B cell (primary cell): ENCODE data around the gene KDELR1. TPM values are rescaled to one million over a fixed set of nuclear protein-coding genes. Genes with fewer than 3 reads are reported as not detected.

Experiments
- ATAC-seq: fragments of 200-7000 bp; cut with Tn5 transposase; one replicate; pipeline ENCODE4 v1.10.0; 2021; ENCODE audit warnings: low read depth, mild to moderate bottlenecking, moderate number of reproducible peaks, moderate library complexity
- CTCF ChIA-PET: fragments of 350-600 bp; sonication (Branson Sonifier 250); formaldehyde crosslinking; loops from one replicate; lab custom pipeline; 2021; ENCODE audit warnings: antibody characterized with exemption, inconsistent platforms; lab: Charles Lee
- POLR2A ChIA-PET: fragments of 350-600 bp; sonication (Branson Sonifier 250); formaldehyde crosslinking; loops from one replicate; lab custom pipeline; 2021; ENCODE audit warnings: antibody characterized with exemption; lab: Charles Lee
- DNase-seq: peaks from one replicate; pipeline ENCODE4 v3.0.0; 2013
- H2AFZ ChIP-seq: 2 replicates; pipeline ENCODE4 v1.6.1; 2012; ENCODE audit warnings: mild to moderate bottlenecking, low read depth, low read length; ENCODE audit not compliant: insufficient read depth, poor library complexity, severe bottlenecking
- H3K27ac ChIP-seq, 2 donors: 1 replicate in 1 of 2; 2 replicates in 1 of 2; pipeline ENCODE4 v1.5.1; 2012 to 2013; ENCODE audit warnings: low read length in 2 of 2, mild to moderate bottlenecking in 2 of 2, moderate library complexity in 1 of 2
- H3K27me3 ChIP-seq, 4 experiments: fragments of 200-600 bp in 1 of 4; sonication (generic) in 1 of 4; replicated peaks in 1 of 4; 1 replicate in 2 of 4; 2 replicates in 2 of 4; pipeline versions ENCODE4 v1.6.1 to v1.7.0; 2013 to 2016; ENCODE audit warnings: low read length in 3 of 4, mild to moderate bottlenecking in 2 of 4, mixed read lengths in 1 of 4, moderate library complexity in 1 of 4; ENCODE audit not compliant: insufficient read depth in 4 of 4, control insufficient read depth in 3 of 4; ENCODE audit errors: control extremely low read depth in 1 of 4
- H3K36me3 ChIP-seq, 2 experiments: replicated peaks in 1 of 2; 1 replicate in 1 of 2; 2 replicates in 1 of 2; pipeline versions ENCODE4 v1.6.1 to v1.7.1; 2013; ENCODE audit warnings: low read length in 1 of 2; ENCODE audit not compliant: insufficient read depth in 2 of 2, control insufficient read depth in 1 of 2; ENCODE audit errors: control extremely low read depth in 1 of 2, extremely low read depth in 1 of 2
- H3K4me1 ChIP-seq, 2 donors: fragments of 200-600 bp in 1 of 2; sonication (generic) in 1 of 2; 1 replicate in 1 of 2; 2 replicates in 1 of 2; pipeline versions ENCODE4 v1.5.1 to v1.6.1; 2013 to 2017; ENCODE audit warnings: low read length in 2 of 2; ENCODE audit not compliant: control insufficient read depth in 2 of 2, insufficient read depth in 2 of 2
- H3K4me2 ChIP-seq: replicated peaks from 2 replicates; pipeline ENCODE3; 2012; ENCODE audit warnings: mild to moderate bottlenecking, low read depth, low read length; ENCODE audit not compliant: poor library complexity, severe bottlenecking
- H3K4me3 ChIP-seq, 5 experiments: fragments of 200-600 bp in 1 of 5; sonication (generic) in 1 of 5; 1 replicate in 3 of 5; 2 replicates in 2 of 5; pipeline versions ENCODE4 v1.5.1 to v1.7.0; 2011 to 2016; ENCODE audit warnings: low read length in 4 of 5, mild to moderate bottlenecking in 4 of 5, low read depth in 2 of 5, control low read depth in 1 of 5, moderate library complexity in 1 of 5; ENCODE audit not compliant: insufficient read depth in 1 of 5; ENCODE audit errors: control extremely low read depth in 1 of 5, extremely low read depth in 1 of 5
- H3K79me2 ChIP-seq: fragments of 200-600 bp; sonication (generic); one replicate; pipeline ENCODE4 v1.6.0; 2016; ENCODE audit warnings: low read length; ENCODE audit not compliant: control insufficient read depth, insufficient read depth
- H3K9ac ChIP-seq: fragments of 200-600 bp; sonication (generic); 2 replicates; pipeline ENCODE4 v1.6.1; 2017; ENCODE audit warnings: mild to moderate bottlenecking, low read length, moderate library complexity
- H3K9me3 ChIP-seq, 3 donors: one replicate each; pipeline versions ENCODE4 v1.6.1 to v1.7.1; 2013; ENCODE audit warnings: low read length in 2 of 3; ENCODE audit not compliant: control insufficient read depth in 2 of 3, insufficient read depth in 1 of 3; ENCODE audit errors: control extremely low read depth in 1 of 3
- H4K20me1 ChIP-seq: 2 replicates; pipeline ENCODE4 v1.6.0; 2012; ENCODE audit warnings: mild to moderate bottlenecking, low read length; ENCODE audit not compliant: insufficient read depth, control insufficient read depth, poor library complexity, severe bottlenecking
- H3K27ac Mint-ChIP-seq: one replicate; pipeline ENCODE4 v1.8.0; 2021; ENCODE audit warnings: mixed read lengths
- H3K27me3 Mint-ChIP-seq: one replicate; pipeline ENCODE4 v1.8.0; 2021; ENCODE audit warnings: mixed read lengths
- H3K4me1 Mint-ChIP-seq: one replicate; pipeline ENCODE4 v1.8.0; 2021; ENCODE audit warnings: mixed read lengths
- H3K4me3 Mint-ChIP-seq: one replicate; pipeline ENCODE4 v1.8.0; 2021; ENCODE audit warnings: mixed read lengths
- H3K9me3 Mint-ChIP-seq: one replicate; pipeline ENCODE4 v1.8.0; 2022; ENCODE audit warnings: mixed read lengths; ENCODE audit not compliant: insufficient read depth
- CTCF ChIP-seq: fragments of 200-600 bp; IDR thresholded peaks from one replicate; pipeline ENCODE4 v1.8.0; 2022; ENCODE audit warnings: antibody characterized with exemption, mild to moderate bottlenecking
- EZH2 ChIP-seq: IDR thresholded peaks from 2 replicates; pipeline ENCODE4 v1.6.1; 2012; ENCODE audit warnings: borderline replicate concordance, low read depth, mild to moderate bottlenecking, moderate library complexity, low read length; ENCODE audit not compliant: insufficient read depth, poor library complexity, severe bottlenecking
- WGBS: methylation state at CpG from one replicate; pipeline ENCODE4 v1.1.5; 2013; ENCODE audit warnings: missing lambda C conversion rate; ENCODE audit not compliant: insufficient coverage; 5-methylcytosine and 5-hydroxymethylcytosine counted together
- intact Hi-C: fragments of 100-400 bp; cut with micrococcal nuclease; formaldehyde crosslinking; loops from one replicate; pipeline ENCODE4 v1.10.0; 2022
- polyA plus RNA-seq: library from polyadenylated mRNA; depleted of rRNA; stranded (reverse); fragments of >200 nt; gene quantifications from 2 replicates; pipeline ENCODE4 v1.2.3, GENCODE V29; 2012
- total RNA-seq, 2 donors: library from RNA; stranded (reverse); fragments of 120-200 nt in 1 of 2; gene quantifications; 1 replicate in 1 of 2; 2 replicates in 1 of 2; pipeline versions ENCODE4 v1.2.3 to v1.2.4, GENCODE V29; 2013 to 2022

Gene KDELR1
- total and polyA plus RNA-seq, 2 donors (not counting 1 experiment from before 2014, with no cell fraction given), result 33.3 to 62.7 TPM

- intact Hi-C loops, result no loop called here
- Mint-ChIP-seq H3K4me1 (peaks cover 6% of the 10 kb centered on the region), H3K27ac (no peak overlapping the region), H3K4me3 (no peak overlapping the region), H3K9me3 (no peaks in the 10 kb centered on the region), H3K27me3 (no peaks in the 10 kb centered on the region)
- CTCF ChIA-PET, result interaction anchor here (1.0 to 11.5 kb wide), 2 partner anchors 20 to 238 kb away, joined by 5 to 345 read pairs; partner anchors contain the start of gene EMP3
- no peak overlapping the region for H3K9ac ChIP-seq
- DNase-seq (no peak), ATAC-seq (no peak)
- H3K79me2 ChIP-seq, result peaks cover 7% of the 10 kb centered on the region
- no peaks in the 10 kb centered on the region for H3K9me3 ChIP-seq
- H3K4me2 ChIP-seq, result no peak overlapping the region
- peaks cover 10% of the 10 kb centered on the region for H4K20me1 ChIP-seq
- peaks cover 6 to 8% of the 10 kb centered on the region in 2 donors for H3K4me1 ChIP-seq
- H3K27me3 ChIP-seq, result no peaks in the 10 kb centered on the region
- no peak overlapping the region for H3K4me3 ChIP-seq
- no peak overlapping the region for H3K27ac ChIP-seq
- TF ChIP-seq CTCF, result no peak
- no peak for TF ChIP-seq EZH2
- 94% methylated on average over 14 of the region's 14 CpGs for WGBS
- POLR2A ChIA-PET, result no interaction called here
- H3K36me3 ChIP-seq, result peaks cover 0 to 7% of the 10 kb centered on the region in 2 experiments
- no peak overlapping the region for H2AFZ ChIP-seq
These were observed 52.4 kb downstream of the KDELR1 start for GRCh38 chr19:48338802-48339503.

- H3K27me3 ChIP-seq, result no peaks in the 10 kb centered on the region
- peaks cover 6 to 13% of the 10 kb centered on the region in 2 donors for H3K4me1 ChIP-seq
- H3K4me3 ChIP-seq, result no peak overlapping the region
- no peak for DNase-seq
- no peak for ATAC-seq
- Mint-ChIP-seq H3K27ac (no peak overlapping the region), H3K27me3 (no peaks in the 10 kb centered on the region), H3K9me3 (no peaks in the 10 kb centered on the region), H3K4me1 (peaks cover 12% of the 10 kb centered on the region), H3K4me3 (no peak overlapping the region)
- no peak overlapping the region for H3K27ac ChIP-seq
- H3K4me2 ChIP-seq, result no peak overlapping the region
- 97% methylated on average over 14 of the region's 14 CpGs for WGBS
- no peak overlapping the region for H2AFZ ChIP-seq
- H3K9ac ChIP-seq, result no peak overlapping the region
- ChIA-PET POLR2A (no interaction called here), CTCF (interaction anchor here (1.0 to 11.5 kb wide), 2 partner anchors 19 to 237 kb away, joined by 5 to 345 read pairs; partner anchors contain the start of gene EMP3)
- no peaks in the 10 kb centered on the region for H3K9me3 ChIP-seq
- H3K79me2 ChIP-seq, result peaks cover 7% of the 10 kb centered on the region
- H3K36me3 ChIP-seq, result peaks cover 0 to 7% of the 10 kb centered on the region in 2 experiments
- H4K20me1 ChIP-seq, result peaks cover 10% of the 10 kb centered on the region
- TF ChIP-seq CTCF (no peak), EZH2 (no peak)
- intact Hi-C loops, result no loop called here
These were observed 53.0 kb downstream of the KDELR1 start for GRCh38 chr19:48338253-48338755.
